HG03045 (cell line): ENCODE data around the gene RNF180.
"Not testable (repeated sequence)": the region's sequence is repeated elsewhere in the genome, so short reads cannot be mapped to it uniquely, and the experiment has no call there.

Experiments used
- ATAC-seq: cut with Tn5 transposase; IDR thresholded peaks from one replicate; pipeline ENCODE4 v1.9.1; 2021; ENCODE audit warnings: mild to moderate bottlenecking, moderate library complexity; ENCODE audit not compliant: unreplicated experiment

Gene RNF180

DNA sequence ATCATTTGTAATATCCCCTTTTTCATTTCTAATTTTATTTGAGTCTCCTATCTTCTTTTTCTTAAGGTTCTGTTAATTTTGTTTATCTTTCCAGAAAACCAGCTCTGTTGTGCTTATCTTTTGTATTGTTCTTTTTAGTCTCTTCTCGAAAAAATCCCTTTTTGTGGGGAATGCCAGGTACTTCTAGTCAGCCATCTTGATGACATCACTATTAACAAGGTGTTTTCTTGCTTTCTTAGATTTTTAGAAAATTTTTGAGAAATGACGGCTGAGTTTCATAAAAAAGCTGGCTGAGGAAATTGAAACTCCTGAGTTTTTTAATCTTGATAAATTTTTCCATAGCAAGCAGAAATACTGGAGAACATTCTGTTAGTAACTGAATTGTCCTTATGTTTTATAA lies 10.7 kb downstream of the RNF180 start:
- no peak for ATAC-seq

DNA sequence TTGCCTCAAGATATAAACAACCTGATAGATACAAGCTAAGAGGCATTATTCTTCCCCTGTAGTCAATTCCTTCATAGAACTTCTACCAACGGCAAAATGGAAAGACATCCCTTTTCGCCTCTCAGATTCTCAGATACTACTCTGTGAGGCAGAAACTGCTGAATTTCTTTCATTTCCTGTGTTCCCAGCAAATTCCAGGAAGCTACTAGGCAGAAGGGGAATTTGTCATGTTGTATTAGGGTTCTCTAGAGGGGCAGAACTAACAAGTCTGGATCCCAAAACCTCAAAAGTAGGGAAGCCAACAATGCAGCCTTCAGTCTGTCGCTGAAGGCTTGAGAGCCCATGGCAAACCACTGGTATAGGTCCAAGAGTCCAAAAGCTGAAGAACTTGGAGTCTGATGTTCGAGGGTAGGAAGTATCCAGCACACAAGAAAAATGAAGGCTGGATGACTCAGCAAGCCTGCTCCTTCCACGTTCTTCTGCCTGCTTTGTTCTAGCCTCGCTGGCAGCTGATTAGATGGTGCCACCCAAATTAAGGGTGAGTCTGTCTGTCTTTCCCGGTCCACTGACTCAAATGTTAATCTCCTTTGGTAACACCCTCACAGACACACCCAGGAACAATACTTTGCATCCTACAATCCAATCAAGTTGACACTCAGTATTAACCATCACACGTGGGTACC lies 15.2 kb downstream of the RNF180 start:
- no peak for ATAC-seq

DNA sequence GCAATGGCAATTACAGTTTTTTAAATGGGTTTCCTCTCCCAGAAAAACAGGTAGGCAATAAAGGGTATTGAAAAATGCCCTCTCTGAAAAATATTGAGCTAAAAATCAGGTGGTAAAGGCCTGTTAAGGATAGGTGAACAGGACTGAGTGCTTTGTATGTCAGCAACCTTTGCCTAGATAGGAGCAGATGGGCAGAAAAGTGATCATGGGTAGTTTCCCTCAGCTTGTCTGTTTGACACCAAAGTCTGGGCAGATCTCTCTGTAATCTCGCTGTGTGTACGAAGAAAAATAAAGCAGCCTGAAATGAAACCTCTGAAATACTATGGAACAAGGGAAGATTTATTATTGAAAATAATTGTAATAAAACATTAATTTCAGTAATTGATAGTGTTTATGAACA lies 15.8 kb downstream of the RNF180 start:
- no peak for ATAC-seq

DNA sequence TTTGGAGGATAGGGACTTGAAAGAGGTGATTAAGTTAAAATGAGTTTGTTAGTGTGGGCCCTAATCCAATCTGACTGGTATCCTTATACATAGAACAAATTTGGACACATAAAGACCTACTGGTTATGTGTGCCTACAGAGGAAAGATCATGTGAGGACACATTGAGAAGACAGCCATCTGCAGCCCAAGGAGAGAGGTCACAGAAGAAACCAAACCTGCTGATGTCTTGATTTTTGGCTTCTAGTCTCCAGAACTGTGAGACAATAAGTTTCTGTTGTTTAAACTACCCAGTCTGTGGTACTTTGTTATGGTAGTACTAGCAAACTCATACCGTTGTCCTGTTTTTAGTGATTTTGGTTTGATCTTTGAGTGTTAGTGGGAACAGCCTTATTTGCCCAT lies 18.3 kb downstream of the RNF180 start:
- no peak for ATAC-seq

DNA sequence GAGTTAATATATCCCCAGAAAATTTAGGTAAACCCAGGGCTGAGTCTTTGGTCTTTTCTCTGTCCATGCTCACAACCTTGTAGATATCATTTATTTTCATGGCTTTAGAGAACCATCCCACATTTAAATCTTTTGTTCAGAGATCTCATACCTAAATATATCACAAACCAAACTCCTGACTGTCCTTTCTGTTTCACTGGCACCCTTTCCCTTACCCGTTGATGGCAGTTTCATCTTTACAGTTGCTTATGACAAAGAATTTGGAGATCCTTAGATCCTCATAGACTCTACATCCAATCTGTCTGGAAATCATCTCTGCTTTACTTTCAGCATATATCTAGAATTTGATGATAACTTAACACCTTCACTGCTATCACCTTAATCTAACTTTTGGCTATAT lies 19.2 kb downstream of the RNF180 start:
- no peak for ATAC-seq

DNA sequence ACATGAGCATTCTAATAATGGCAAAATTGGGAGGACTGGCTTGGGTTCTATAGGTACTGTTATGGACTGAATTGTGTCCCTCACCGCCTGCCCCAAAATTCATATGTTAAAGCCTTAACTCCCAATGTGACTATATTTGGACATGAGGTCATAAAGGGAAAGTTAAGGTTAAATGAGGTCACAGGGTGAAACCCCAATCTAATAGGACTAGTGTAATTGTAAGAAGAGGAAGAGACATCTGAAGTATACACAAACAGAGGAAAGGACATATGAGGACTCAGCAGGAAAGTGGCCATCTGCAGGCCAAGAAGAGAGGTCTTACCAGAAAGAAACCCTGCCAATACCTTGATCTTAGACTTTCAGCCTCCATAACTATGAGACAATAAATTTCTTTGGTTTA lies 23.1 kb downstream of the RNF180 start:
- no peak for ATAC-seq

DNA sequence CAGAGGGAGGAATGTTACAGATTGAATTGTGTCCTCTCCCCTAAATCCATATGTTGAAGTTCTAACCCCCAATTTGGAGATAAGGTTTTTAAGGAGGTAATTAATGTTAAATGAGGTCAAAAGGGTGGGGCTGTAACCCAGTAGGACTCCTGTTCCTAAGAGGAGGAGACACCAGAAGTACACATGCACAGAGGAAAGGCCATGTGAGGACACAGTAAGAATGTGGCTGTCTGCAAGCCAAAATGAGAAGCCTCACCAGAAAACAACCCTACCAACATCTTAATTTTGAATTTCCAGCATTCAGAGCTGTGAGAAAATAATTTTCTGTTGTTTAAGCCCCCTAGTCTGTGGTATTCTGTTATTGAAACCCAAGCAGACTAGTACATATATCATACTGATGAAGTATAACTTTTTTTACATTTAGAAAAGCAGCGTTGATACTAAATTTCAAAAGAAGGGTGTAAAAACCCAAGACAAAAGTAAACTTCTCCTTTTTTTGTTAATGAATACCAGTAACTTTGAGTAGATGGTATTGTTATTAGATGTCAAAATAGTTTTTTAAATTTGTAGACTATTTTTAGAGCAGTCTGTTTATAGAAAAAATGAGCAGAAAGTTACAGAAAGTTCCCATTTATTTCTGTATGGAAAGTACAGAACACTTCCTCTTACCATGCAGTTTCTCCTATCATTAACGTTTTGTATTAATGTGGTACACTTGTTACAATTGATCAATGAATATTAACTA lies 25.1 kb downstream of the RNF180 start:
- ATAC-seq: no peak

DNA sequence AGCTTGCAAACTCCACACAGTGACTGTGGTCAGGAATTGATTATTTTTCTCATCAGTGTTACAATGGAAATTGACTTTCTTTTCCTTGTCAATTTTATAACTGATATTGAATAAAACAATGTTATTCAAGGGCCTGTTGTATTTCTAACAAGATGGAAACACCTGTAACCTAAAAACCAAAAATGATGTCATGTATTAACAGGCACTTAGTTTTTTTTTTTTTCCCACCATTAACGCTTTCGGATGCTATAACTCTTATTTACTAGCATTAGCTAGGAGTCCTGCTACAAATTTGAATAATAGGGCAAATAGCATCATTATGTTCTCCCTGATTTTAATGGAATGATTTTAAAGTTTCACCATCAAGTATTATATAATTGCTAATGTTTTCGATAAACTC lies 30.3 kb downstream of the RNF180 start:
- no peak for ATAC-seq

DNA sequence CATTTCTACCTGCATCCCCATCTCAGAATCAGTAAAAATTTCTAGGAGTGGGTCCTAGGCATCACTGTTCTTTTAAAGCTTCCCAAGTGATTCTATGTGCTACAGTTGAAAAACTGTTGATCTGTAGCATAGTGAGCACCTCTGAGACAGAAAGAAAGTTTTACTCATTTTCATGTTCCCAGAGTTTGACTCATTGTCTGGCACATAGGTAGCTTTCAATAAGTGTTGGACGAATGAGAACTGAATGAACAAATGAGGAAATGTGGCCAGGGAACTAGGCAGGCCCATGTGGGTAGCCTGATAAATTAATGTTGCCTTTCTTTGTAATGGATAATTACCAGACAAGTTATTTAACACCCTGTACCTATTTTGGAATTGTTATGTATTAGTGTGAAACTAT lies 33.8 kb downstream of the RNF180 start:
- no peak for ATAC-seq

DNA sequence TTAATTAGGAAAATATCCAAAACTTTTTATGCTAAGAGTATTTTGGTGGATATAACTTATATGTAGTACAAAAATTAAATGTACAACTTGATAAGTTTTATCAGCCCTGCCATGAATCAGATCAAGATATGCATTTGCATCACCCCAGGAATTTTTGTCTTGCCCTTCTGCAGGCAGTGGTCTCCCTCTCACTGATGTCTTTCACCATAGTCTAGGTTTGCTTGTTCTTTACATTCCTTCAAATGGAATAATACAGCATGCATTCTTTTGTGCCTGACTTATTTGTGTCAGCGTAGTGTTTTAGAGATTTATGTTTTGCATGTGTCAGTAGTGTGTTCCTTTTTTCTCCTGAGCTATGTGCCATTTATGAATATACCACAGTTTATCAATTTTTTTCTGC lies 36.4 kb downstream of the RNF180 start:
- no peak for ATAC-seq

DNA sequence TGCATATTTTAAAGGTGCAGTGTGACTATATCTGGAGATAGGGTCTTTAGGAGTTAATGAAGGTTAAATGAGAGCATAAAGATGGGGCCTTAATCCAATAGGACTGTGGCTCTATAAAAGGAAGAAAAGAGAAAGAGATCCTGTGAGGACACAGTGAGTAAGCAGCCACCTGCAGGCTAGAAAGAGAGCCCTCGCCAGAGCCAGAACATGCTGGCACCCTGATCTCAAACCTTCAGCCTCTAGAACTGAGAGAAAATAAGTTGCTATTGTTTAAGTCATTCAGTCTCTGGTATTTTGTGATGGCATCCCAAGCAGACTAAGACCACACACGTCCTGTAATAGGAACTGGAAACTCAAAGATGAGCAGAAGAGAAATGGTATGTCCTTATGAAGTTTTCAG lies 41.0 kb downstream of the RNF180 start:
- no peak for ATAC-seq

DNA sequence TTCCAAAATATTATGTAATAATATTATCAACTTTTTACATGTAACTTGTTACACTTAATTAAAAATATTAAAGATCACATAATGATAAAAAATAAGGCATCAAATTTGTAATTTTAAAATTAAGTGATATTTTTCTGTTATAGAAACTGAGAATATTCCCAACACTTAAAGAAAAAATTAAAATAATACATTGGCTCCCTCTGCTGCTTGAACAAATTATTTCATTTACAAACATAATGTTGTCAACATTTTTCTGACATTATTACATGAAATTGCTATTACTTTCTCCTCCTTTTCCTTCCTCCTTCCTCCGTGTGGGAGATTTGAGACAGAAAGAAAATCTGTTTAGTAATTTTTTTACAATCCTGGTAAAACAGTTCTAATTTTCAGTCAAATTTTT lies 42.3 kb downstream of the RNF180 start:
- no peak for ATAC-seq

DNA sequence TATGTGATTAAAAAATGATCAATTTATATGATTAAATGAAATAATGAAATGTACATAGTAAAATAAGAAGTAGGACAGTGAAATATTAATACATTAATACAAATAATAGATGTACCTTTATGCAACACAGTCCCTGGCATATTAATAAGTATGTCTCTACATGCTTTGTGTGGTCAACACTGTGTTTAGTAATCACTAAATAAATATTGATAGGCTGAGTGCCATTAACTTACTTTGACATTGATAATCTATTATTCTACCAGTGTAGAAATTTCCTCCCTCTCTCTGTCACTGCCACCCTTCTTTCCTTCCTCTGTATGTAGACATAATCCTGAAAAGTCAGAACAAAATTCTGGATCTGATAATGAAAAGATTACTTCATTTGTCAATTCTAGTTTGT lies 43.7 kb downstream of the RNF180 start:
- ATAC-seq: no peak

DNA sequence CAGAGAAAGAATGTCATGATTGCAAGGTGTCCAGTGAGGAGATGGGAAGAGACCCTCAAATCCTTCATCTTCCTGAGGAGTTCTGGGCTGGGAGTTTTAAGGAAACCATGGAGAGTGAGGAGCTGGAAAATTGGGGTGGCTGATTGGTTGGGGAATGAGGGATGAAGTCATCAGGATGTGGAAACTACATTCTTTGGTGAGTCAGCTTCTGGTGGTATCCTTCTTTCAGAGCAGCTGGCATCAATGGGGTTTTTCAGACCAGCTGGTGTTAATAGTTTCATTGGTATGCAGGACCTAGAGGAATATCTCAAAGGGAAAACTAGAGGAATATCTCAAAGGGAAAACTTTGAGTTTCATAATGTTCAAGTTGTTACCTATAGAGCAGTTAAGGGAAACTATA lies 45.2 kb downstream of the RNF180 start:
- no peak for ATAC-seq

DNA sequence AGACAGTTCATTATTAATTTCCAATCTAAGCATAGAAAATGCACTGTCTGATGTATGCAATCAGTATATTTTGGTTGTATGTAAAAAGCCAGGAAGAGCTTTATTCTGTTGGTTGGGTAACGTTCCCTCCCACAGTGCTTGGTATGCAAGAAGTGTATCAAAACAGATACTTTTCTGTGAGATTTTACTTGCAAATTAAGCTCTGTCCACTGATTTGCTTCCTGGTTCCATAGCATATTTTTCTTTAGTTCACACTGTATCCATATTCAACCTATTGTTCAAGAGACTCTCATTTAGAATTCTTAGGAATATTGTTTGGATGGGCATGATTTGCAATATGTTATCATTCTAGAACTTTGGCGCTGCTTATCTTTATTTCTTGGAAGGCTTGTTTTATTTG lies 47.4 kb downstream of the RNF180 start:
- ATAC-seq: no peak

DNA sequence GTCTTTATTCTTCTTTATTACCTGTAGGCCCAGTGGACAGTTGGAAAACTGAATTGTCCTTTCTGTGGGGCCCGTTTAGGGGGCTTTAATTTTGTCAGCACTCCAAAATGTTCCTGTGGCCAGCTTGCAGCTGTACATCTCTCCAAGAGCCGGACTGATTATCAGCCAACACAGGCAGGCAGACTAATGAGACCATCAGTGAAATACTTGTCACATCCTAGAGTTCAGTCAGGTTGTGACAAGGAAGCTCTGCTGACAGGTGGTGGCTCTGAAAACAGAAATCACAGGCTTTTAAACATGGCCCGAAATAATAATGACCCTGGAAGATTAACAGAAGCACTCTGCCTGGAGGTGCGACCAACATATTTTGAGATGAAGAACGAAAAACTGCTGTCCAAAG lies 47.9 kb downstream of the RNF180 start:
- ATAC-seq: no peak

DNA sequence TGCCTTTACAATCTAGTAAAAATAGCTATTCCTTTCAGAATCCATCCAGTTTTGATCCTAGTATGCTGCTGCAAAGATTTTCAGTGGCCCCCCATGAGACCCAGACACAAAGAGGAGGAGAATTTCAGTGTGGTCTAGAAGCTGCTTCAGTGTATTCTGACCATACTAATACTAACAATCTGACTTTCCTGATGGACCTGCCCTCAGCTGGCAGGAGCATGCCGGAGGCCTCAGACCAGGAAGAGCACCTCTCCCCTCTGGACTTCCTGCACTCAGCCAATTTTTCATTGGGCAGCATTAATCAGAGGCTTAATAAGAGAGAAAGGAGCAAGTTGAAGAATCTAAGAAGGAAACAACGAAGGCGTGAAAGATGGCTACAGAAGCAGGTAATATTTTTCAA lies 48.5 kb downstream of the RNF180 start:
- ATAC-seq: no peak

DNA sequence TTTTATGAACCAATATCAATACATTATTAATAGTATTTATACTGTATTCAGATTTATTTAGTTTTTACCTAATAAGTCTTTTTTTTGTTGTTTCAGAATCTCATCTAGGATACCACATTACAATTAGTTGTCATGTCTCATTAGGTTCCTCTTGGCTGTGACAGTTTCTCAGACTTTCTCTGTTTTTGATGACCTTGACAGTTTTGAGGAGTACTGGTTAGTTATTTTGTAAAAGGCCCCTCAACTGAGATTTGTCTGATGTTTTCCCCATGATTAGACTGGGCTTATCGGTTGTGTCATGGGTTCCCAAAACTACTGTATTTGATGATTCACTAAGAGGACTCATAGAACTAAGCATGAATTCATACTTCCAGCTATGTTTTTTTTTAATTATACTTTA lies 56.3 kb downstream of the RNF180 start:
- no peak for ATAC-seq

DNA sequence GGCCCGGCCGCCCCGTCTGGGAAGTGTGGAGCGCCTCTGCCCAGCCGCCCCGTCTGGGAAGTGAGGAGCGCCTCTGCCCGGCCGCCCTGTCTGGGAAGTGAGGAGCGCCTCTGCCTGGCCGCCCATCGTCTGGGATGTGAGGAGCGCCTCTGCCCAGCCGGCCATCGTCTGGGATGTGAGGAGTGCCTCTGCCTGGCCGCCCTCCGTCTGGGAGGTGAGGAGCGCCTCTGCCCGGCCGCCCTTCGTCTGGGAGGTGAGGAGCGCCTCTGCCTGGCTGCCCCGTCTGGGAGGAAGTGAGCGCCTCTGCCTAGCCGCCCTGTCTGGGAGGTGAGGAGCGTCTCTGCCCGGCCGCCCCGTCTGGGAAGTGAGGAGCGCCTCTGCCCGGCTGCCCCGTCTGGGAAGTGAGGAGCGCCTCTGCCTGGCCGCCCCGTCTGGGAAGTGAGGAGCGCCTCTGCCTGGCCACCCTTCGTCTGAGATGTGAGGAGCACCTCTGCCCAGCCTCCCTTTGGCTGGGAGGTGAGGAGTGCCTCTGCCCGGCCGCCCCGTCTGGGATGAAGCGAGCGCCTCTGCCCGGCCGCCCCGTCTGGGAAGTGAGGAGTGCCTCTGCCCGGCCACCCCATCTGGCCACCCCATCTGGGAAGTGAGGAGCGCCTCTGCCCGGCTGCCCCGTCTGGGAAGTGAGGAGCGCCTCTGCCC lies 59.8 kb downstream of the RNF180 start:
- ATAC-seq: not testable (repeated sequence)

DNA sequence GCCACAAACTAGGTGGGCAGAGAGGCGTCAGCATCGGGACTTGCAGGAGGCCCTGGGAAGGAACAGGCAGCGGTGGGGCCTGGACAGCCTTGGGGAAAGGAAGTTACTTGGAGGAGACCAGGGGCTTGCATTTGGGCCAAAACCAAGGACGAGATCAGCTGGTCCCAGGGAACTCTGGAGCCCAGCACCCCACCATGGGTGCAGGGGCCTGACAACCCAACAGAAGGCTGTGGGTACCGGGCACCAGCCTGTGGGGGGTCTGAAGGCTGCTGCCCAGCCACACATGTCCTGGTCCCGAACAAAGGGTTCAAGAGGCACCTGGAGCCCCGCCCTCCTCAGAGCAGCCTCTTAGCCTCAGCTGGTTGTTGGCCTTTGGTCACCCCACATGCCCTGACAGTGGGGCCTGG lies 61.5 kb downstream of the RNF180 start:
- ATAC-seq: not testable (repeated sequence)

DNA sequence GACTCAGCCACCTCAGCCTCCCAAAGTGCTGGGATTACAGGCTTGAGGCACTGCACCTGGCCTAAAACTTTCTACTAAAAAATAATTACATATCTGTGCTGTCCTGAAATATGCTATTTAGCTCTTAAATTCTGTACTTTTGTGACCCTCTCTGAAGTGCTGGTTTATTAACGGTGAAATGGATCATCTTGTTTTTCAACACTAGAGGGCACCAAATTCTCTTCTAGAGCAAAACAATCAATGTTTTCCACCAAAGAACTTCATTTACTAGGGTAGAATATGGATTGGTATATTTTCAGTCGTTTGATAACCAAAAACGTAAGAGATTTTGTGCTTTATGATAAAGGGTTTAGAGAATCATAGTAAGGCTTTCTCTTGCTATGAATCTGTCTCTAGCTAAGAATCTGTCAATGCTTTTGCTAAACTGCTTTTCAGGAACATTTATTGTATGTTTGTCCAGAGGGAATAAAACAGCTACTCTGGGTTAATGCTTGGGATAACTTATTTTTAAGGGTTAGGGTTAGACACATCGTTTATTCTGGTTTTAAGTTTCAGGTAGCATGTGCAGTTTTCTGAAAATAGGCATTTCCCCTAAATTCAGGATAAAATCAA lies 63.6 kb downstream of the RNF180 start:
- ATAC-seq: no peak

DNA sequence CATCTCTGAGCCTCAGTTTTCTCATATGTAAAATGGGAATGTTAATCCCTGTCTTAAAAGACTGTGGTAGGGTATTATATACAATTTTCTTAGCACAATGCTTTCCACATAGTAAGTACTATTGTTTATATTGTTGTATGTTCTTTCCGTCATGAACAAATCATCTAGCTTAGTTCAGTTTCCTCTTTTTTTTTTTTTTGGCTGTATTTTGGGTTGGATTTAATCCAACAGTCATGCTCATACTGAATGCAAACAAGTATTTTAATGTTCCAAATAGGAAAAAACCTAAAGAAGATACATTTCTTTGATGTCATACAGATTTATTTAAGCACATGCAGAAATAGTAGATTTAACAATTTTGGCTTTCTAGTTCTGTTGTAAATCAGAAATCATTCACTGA lies 95.1 kb downstream of the RNF180 start:
- ATAC-seq: no peak
